ENCODE results near the gene MYO7A. TPM values are rescaled to one million over a fixed set of nuclear protein-coding genes. Genes with fewer than 3 reads are reported as not detected.

MYO7A gene
- total RNA-seq, 1 donor from 2014 or later = 2.2 TPM

DNA sequence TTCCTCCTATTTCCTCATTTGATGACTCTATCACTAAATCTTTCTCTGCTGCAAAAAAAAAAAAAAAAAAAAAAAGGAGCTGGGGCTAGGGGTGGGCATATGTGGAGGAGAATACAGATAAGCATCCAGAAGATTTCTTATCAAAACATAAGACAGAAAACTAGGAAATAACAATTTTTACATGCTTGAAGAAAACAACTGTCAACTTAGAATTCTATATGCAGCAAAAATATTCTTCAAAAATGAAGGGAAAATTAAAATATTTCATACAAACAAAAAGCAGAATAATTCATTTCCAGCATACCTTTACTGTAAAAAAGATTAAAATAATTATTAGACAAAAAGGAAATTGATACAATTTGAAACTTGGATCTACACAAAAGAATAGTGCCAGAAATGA is 134.8 kb downstream of the MYO7A start:
- peaks cover 35% of the 10 kb centered on the region for H3K9me3 Mint-ChIP-seq
- DNase-seq (ENCODE audit: low spot score in 2 of 2, unreplicated experiment in 2 of 2) = no peak
- H3K27me3 Mint-ChIP-seq (ENCODE audit: low read depth) = no peaks in the 10 kb centered on the region
- no peaks in the 10 kb centered on the region for H3K4me1 Mint-ChIP-seq
- no peak overlapping the region for H3K4me3 Mint-ChIP-seq
- TF ChIP-seq, protein P1, sequence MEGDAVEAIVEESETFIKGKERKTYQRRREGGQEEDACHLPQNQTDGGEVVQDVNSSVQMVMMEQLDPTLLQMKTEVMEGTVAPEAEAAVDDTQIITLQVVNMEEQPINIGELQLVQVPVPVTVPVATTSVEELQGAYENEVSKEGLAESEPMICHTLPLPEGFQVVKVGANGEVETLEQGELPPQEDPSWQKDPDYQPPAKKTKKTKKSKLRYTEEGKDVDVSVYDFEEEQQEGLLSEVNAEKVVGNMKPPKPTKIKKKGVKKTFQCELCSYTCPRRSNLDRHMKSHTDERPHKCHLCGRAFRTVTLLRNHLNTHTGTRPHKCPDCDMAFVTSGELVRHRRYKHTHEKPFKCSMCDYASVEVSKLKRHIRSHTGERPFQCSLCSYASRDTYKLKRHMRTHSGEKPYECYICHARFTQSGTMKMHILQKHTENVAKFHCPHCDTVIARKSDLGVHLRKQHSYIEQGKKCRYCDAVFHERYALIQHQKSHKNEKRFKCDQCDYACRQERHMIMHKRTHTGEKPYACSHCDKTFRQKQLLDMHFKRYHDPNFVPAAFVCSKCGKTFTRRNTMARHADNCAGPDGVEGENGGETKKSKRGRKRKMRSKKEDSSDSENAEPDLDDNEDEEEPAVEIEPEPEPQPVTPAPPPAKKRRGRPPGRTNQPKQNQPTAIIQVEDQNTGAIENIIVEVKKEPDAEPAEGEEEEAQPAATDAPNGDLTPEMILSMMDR (IDR thresholded peaks at IDR 0.05; ENCODE audit: unreplicated experiment) = no peak
- no peak overlapping the region for H3K27ac Mint-ChIP-seq
- peaks cover 11% of the 10 kb centered on the region for H3K36me3 Mint-ChIP-seq

Other genes starting within 250 kb of the MYO7A start
- gene B3GNT6, start 93.8 kb upstream of the MYO7A start, total RNA-seq = not detected in 3 replicates
- gene CAPN5, start 61.3 kb upstream of the MYO7A start, total RNA-seq = 16.1 to 18.3 TPM (median 16.5 TPM) in 3 replicates
- 0.80 to 1.5 TPM (median 1.4 TPM) in 3 replicates for gene OMP, start 25.4 kb upstream of the MYO7A start, total RNA-seq
- not detected in 3 replicates for gene GDPD4, start 173.4 kb downstream of the MYO7A start, total RNA-seq

Data from mesothelial cell of epicardium (in vitro differentiated cells).